Mesenchymal stem cell (in vitro differentiated cells and primary cell): ENCODE data around the gene C22orf39.

Experiments used
- DNase-seq: peaks from one replicate; pipeline ENCODE4 v3.0.0-alpha.2; 2013
- H2AFZ ChIP-seq: one replicate; pipeline ENCODE4 v1.6.1; 2013; ENCODE audit warnings: low read depth, mild to moderate bottlenecking, control low read depth, inconsistent platforms, low read length, moderate library complexity
- H2AK5ac ChIP-seq: 2 replicates; pipeline ENCODE4 v1.6.1; 2013; ENCODE audit warnings: low read length, moderate library complexity, mild to moderate bottlenecking, inconsistent platforms; ENCODE audit not compliant: severe bottlenecking
- H2BK120ac ChIP-seq: one replicate; pipeline ENCODE4 v1.6.1; 2013; ENCODE audit warnings: low read depth, mild to moderate bottlenecking, inconsistent platforms, low read length, moderate library complexity
- H2BK12ac ChIP-seq, 2 experiments: one replicate each; pipeline ENCODE4 v1.6.1; 2013; ENCODE audit warnings: inconsistent platforms in 2 of 2, low read length in 2 of 2, mild to moderate bottlenecking in 2 of 2, moderate library complexity in 2 of 2, control low read depth in 1 of 2
- H2BK15ac ChIP-seq: one replicate; pipeline ENCODE4 v1.6.1; 2013; ENCODE audit warnings: mild to moderate bottlenecking, low read depth, inconsistent platforms; ENCODE audit not compliant: poor library complexity, severe bottlenecking
- H2BK5ac ChIP-seq: 2 replicates; pipeline ENCODE4 v1.6.1; 2013; ENCODE audit warnings: low read depth, mild to moderate bottlenecking, low read length, control low read depth, inconsistent platforms; ENCODE audit not compliant: poor library complexity, severe bottlenecking
- H3K14ac ChIP-seq, 2 experiments: one replicate each; pipeline ENCODE4 v1.6.1; 2013; ENCODE audit warnings: inconsistent platforms in 2 of 2, low read length in 2 of 2, control low read depth in 1 of 2, mild to moderate bottlenecking in 1 of 2, moderate library complexity in 1 of 2
- H3K18ac ChIP-seq, 2 experiments: one replicate each; pipeline ENCODE4 v1.6.1; 2013; ENCODE audit warnings: inconsistent platforms in 2 of 2, low read length in 2 of 2, control low read depth in 1 of 2, low read depth in 1 of 2, mild to moderate bottlenecking in 1 of 2
- H3K23ac ChIP-seq, 2 experiments: one replicate each; pipeline ENCODE4 v1.6.1; 2013; ENCODE audit warnings: inconsistent platforms in 2 of 2, low read length in 2 of 2, mild to moderate bottlenecking in 2 of 2, moderate library complexity in 2 of 2, control low read depth in 1 of 2
- H3K27ac ChIP-seq: 2 replicates; pipeline ENCODE4 v1.5.1; 2013; ENCODE audit warnings: mild to moderate bottlenecking, moderate library complexity, low read length, control low read depth, inconsistent platforms; ENCODE audit not compliant: poor library complexity, severe bottlenecking
- H3K27me3 ChIP-seq, 2 experiments: 2 replicates each; pipeline versions ENCODE4 v1.6.1 to v1.7.0; 2013; ENCODE audit warnings: low read length in 2 of 2, mild to moderate bottlenecking in 2 of 2, moderate library complexity in 2 of 2, control low read depth in 1 of 2, inconsistent platforms in 1 of 2; ENCODE audit not compliant: control insufficient read depth in 1 of 2, insufficient read depth in 1 of 2
- H3K36me3 ChIP-seq, 2 experiments: 2 replicates each; pipeline versions ENCODE4 v1.6.1 to v1.7.0; 2013; ENCODE audit warnings: low read length in 2 of 2, control low read depth in 1 of 2, inconsistent platforms in 1 of 2, low read depth in 1 of 2, mild to moderate bottlenecking in 1 of 2; ENCODE audit not compliant: insufficient read depth in 2 of 2, control insufficient read depth in 1 of 2
- H3K4ac ChIP-seq, 2 experiments: one replicate each; pipeline ENCODE4 v1.6.1; 2013; ENCODE audit warnings: inconsistent platforms in 2 of 2, low read length in 2 of 2, mild to moderate bottlenecking in 2 of 2, moderate library complexity in 2 of 2, control low read depth in 1 of 2, low read depth in 1 of 2
- H3K4me1 ChIP-seq: 2 replicates; pipeline ENCODE4 v1.6.1; 2013; ENCODE audit warnings: low read depth, low read length, control low read depth; ENCODE audit not compliant: control insufficient read depth, insufficient read depth
- H3K4me2 ChIP-seq: 2 replicates; pipeline ENCODE4 v1.6.1; 2013; ENCODE audit warnings: low read length, mild to moderate bottlenecking, inconsistent platforms; ENCODE audit not compliant: poor library complexity, severe bottlenecking
- H3K4me3 ChIP-seq, 2 experiments: 2 replicates each; pipeline versions ENCODE4 v1.5.1 to v1.7.0; 2013; ENCODE audit warnings: low read length in 2 of 2, mild to moderate bottlenecking in 2 of 2, control low read depth in 1 of 2, low read depth in 1 of 2; ENCODE audit not compliant: insufficient read depth in 1 of 2
- H3K79me1 ChIP-seq: replicated peaks from 2 replicates; pipeline ENCODE4 v1.6.1; 2013; ENCODE audit warnings: mild to moderate bottlenecking, control low read depth, low read length, inconsistent platforms; ENCODE audit not compliant: poor library complexity, severe bottlenecking
- H3K9ac ChIP-seq: 2 replicates; pipeline ENCODE4 v1.7.0; 2013; ENCODE audit warnings: mild to moderate bottlenecking, low read length, moderate library complexity
- H3K9me3 ChIP-seq: 2 replicates; pipeline ENCODE4 v1.7.0; 2013; ENCODE audit warnings: mild to moderate bottlenecking, low read length; ENCODE audit not compliant: control insufficient read depth
- H4K8ac ChIP-seq: one replicate; pipeline ENCODE4 v1.6.1; 2013; ENCODE audit warnings: inconsistent platforms, mild to moderate bottlenecking, low read length, moderate library complexity
- H4K91ac ChIP-seq: one replicate; pipeline ENCODE4 v1.6.1; 2013; ENCODE audit warnings: mild to moderate bottlenecking, low read length, inconsistent platforms
- WGBS: methylation state at CpG from one replicate; pipeline ENCODE4 v1.1.7; 2013; ENCODE audit warnings: mixed read lengths; 5-methylcytosine and 5-hydroxymethylcytosine counted together

Gene C22orf39

DNA sequence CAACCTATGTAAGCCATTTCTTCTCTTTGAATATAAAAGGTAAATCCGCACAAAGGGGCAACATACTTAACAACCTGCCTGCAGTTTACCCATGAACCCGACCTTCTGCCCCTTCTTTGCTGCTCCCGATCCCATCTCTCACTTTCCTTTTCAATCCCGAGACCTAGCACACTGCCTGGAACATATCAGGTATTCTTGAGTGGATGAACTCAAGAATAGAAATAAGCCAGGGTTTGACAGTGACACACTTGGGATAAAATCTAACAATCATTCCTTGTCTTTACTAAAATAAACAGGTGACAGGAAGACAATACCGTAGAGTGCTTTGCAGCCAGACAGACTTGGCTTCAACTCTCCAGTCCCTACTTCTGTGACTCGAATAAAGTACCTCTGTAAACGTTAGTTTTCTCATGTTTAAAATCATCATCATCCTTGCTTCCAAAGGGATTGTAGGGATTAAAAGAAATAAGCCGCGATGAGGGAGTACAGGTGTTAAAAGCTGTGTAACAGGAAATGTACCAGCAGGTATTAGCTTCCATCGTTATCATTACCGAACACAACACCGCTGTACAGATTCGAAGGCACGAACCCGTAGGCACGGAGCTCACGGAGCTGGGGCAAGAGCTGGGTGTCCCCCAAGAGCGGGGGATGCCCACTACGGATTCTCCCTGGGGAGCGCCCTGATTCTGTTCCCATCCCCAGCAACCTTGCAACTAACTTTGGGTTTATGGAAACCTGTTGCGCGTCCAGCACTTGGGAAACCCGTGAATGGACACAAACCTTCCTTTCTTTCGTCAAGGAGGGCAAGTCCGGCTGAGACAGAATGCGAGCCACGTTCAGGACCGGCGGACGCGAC, 30.8 kb upstream of the C22orf39 start:
- Histone ChIP-seq H4K8ac (no peak overlapping the region), H2BK5ac (no peak overlapping the region), H3K9ac (peak overlapping the region; percentile 97), H3K14ac (peak overlapping the region in 1 of 2 experiments; percentile 63), H3K9me3 (no peaks in the 10 kb centered on the region), H2BK120ac (peak overlapping the region; percentile 76), H3K4me3 (peak overlapping the region; percentile 76 to 98), H2BK12ac (no peak overlapping the region), H3K4ac (peak overlapping the region in 1 of 2 experiments; percentile 5), H3K79me1 (peaks cover 15% of the 10 kb centered on the region), H2AK5ac (no peak overlapping the region), H3K4me1 (peaks cover 4% of the 10 kb centered on the region), H3K23ac (no peak overlapping the region), H3K18ac (peak overlapping the region in 1 of 2 experiments; percentile 44), H3K36me3 (peaks cover 16 to 24% of the 10 kb centered on the region in 2 experiments), H4K91ac (no peak overlapping the region), H3K27me3 (no peaks in the 10 kb centered on the region), H3K4me2 (peak overlapping the region; percentile 61), H2BK15ac (peak overlapping the region; percentile 78), H3K27ac (peak overlapping the region; percentile 11), H2AFZ (peak overlapping the region; percentile 86)
- 2% methylated on average over 28 of the region's 31 CpGs for WGBS
- DNase-seq: peak; percentile 25

DNA sequence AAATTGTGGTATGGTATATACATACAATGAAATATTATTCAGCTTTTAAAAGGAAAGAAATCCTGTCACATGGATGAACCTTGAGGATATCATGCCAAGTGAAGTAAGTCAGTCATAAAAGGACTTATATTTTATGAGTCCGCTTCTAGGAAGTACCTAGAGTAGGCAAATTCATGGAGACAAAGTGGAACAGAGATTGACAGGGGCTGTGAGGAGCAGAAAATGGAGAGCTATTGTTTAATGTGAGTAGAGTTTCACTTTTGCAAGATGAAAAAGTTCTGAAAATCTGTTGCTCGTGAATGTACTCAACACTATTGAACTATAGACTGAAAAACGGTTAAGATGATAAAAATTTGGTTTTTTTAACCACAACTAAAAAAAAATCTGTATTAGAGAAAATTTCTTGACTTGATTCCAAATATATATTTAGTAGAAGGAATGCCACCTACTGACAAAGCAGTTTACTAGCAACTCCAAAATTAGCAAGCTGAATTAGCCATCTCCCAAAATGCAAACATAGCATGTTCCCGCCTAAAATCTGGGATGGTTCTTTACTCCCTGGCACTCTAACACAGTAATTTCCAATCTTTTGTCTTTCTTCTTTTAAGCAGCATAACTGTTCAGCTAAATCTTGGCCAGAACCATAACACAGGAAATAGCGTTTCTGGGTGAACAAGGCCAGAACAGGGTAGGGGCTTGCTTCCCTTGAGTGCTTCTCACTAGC, 30.0 kb upstream of the C22orf39 start:
- Histone ChIP-seq H3K9me3 (no peaks in the 10 kb centered on the region), H3K23ac (no peak overlapping the region), H2BK5ac (no peak overlapping the region), H3K9ac (peak overlapping the region; percentile 97), H3K27me3 (no peaks in the 10 kb centered on the region), H2AK5ac (no peak overlapping the region), H3K4me2 (peak overlapping the region; percentile 61), H2BK15ac (no peak overlapping the region), H3K4me1 (peaks cover 4% of the 10 kb centered on the region), H3K4me3 (peak overlapping the region in 1 of 2 experiments; percentile 98), H4K91ac (no peak overlapping the region), H2AFZ (no peak overlapping the region), H3K79me1 (peaks cover 22% of the 10 kb centered on the region), H4K8ac (no peak overlapping the region), H3K18ac (no peak overlapping the region), H3K4ac (no peak overlapping the region), H3K14ac (no peak overlapping the region), H3K36me3 (peaks cover 22 to 32% of the 10 kb centered on the region in 2 experiments), H3K27ac (no peak overlapping the region), H2BK12ac (no peak overlapping the region), H2BK120ac (no peak overlapping the region)
- no peak for DNase-seq
- 53% methylated on average over 3 of the region's 5 CpGs for WGBS

DNA sequence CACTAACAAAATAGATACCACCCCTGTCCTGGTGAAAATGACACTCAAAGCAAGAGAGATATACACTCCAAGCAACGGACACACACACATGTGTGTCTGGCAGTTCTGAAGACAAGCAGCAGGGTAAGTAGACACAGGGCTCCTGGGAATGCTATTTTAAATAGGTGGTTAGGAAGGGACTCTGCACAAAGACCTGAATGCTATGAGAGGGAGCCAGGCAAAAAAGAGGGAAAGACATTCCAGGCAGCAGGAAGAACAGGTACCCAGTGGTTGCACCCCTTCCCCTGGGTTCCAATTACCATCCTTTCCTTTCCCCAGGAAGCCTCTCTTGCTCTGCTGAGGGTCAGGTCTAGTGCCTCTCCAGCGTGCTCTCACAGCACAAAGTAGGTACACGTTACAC, 28.5 kb upstream of the C22orf39 start:
- H2BK5ac ChIP-seq: no peak overlapping the region
- H3K36me3 ChIP-seq: peaks cover 35 to 47% of the 10 kb centered on the region in 2 experiments
- H3K18ac ChIP-seq: no peak overlapping the region
- H3K4me3 ChIP-seq: no peak overlapping the region
- H3K27ac ChIP-seq: no peak overlapping the region
- H2BK120ac ChIP-seq: no peak overlapping the region
- no peak overlapping the region for H3K14ac ChIP-seq
- H2BK15ac ChIP-seq: no peak overlapping the region
- no peak overlapping the region for H2AFZ ChIP-seq
- WGBS: 100% methylated on average over 2 of the region's 3 CpGs
- peak overlapping the region; percentile 16 to 97 for H3K23ac ChIP-seq
- H3K9me3 ChIP-seq: no peaks in the 10 kb centered on the region
- peaks cover 4% of the 10 kb centered on the region for H3K4me1 ChIP-seq
- H3K4me2 ChIP-seq: no peak overlapping the region
- H2BK12ac ChIP-seq: no peak overlapping the region
- H3K9ac ChIP-seq: peak overlapping the region; percentile 13
- no peak overlapping the region for H4K8ac ChIP-seq
- no peak overlapping the region for H4K91ac ChIP-seq
- no peaks in the 10 kb centered on the region for H3K27me3 ChIP-seq
- DNase-seq: no peak
- H2AK5ac ChIP-seq: no peak overlapping the region
- H3K79me1 ChIP-seq: peaks cover 33% of the 10 kb centered on the region
- no peak overlapping the region for H3K4ac ChIP-seq

DNA sequence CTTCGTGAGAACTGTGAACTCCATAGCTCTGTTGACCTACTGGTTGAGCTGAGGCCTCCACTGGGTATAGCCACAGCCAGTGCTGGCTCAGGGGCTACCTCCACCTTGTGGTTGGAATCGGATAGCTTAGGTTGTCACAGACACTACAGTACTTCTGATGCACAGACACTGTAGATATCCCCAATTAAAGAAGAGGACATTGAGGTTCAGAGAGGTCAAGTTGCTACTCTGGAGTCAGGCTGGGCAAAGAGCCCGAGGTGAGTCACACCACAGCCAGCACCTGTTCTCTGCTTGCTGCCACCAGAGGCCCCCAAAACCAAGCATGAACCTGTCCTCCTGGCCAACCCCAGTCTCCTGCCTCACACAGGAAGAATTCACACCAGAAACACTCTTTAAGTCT, 26.1 kb upstream of the C22orf39 start:
- peaks cover 50% of the 10 kb centered on the region for H3K79me1 ChIP-seq
- no peaks in the 10 kb centered on the region for H3K27me3 ChIP-seq
- no peak for DNase-seq
- no peak overlapping the region for H3K23ac ChIP-seq
- H3K14ac ChIP-seq: no peak overlapping the region
- no peak overlapping the region for H4K91ac ChIP-seq
- H2BK15ac ChIP-seq: no peak overlapping the region
- H2BK12ac ChIP-seq: no peak overlapping the region
- H3K27ac ChIP-seq: no peak overlapping the region
- no peak overlapping the region for H2BK5ac ChIP-seq
- no peak overlapping the region for H2AK5ac ChIP-seq
- H3K9ac ChIP-seq: no peak overlapping the region
- H4K8ac ChIP-seq: no peak overlapping the region
- H3K9me3 ChIP-seq: no peaks in the 10 kb centered on the region
- H2AFZ ChIP-seq: no peak overlapping the region
- H3K4ac ChIP-seq: no peak overlapping the region
- H3K4me2 ChIP-seq: no peak overlapping the region
- 98% methylated on average over 2 of the region's 3 CpGs for WGBS
- H2BK120ac ChIP-seq: no peak overlapping the region
- no peak overlapping the region for H3K4me3 ChIP-seq
- H3K36me3 ChIP-seq: peaks cover 60 to 71% of the 10 kb centered on the region in 2 experiments
- no peak overlapping the region for H3K18ac ChIP-seq
- H3K4me1 ChIP-seq: no peaks in the 10 kb centered on the region
